PC-3 (cell line): ENCODE data around the gene ELP5.

Source experiments
- CTCF ChIP-seq: fragments of 300-600 bp; sonication (generic); conservative IDR thresholded peaks from 2 replicates; pipeline ENCODE4 v1.5.1; 2017; ENCODE audit warnings: antibody characterized with exemption, low read depth, mild to moderate bottlenecking, low read length
- EZH2 ChIP-seq: fragments of 300-600 bp; sonication (generic); IDR thresholded peaks from one replicate; pipeline ENCODE4 v1.6.1; 2017; ENCODE audit warnings: antibody characterized with exemption, mild to moderate bottlenecking, low read length; ENCODE audit not compliant: unreplicated experiment

GRCh38 chr17:7292729-7293128, 40.7 kb downstream of the ELP5 start:
- no peak for TF ChIP-seq CTCF
- no peak for TF ChIP-seq EZH2
